Eye (tissue), 1 donor: Measurements from ENCODE around the gene COL25A1.
"Not testable (repeated sequence)": the region's sequence is repeated elsewhere in the genome, so short reads cannot be mapped to it uniquely, and the experiment has no call there.

Experiments
- DNase-seq: peaks from one replicate; pipeline ENCODE4 v3.0.0-alpha.2; 2015

Gene COL25A1

GRCh38 chr4:109118635-109119034 is 183.8 kb downstream of the COL25A1 start:
- no peak for DNase-seq

- DNase-seq, result no peak
These were observed 188.0 kb downstream of the COL25A1 start for GRCh38 chr4:109114501-109114900.

GRCh38 chr4:109113521-109113920 is 188.9 kb downstream of the COL25A1 start:
- no peak for DNase-seq

- DNase-seq, result no peak
These were observed 191.4 kb downstream of the COL25A1 start for GRCh38 chr4:109111031-109111430.

- not testable (repeated sequence) for DNase-seq
These were observed 194.2 kb downstream of the COL25A1 start for GRCh38 chr4:109108215-109108614.

GRCh38 chr4:109094056-109094455 is 208.4 kb downstream of the COL25A1 start:
- DNase-seq, result no peak

GRCh38 chr4:109091727-109092409 is 210.6 kb downstream of the COL25A1 start:
- no peak for DNase-seq

- DNase-seq, result no peak
These were observed 218.5 kb downstream of the COL25A1 start for GRCh38 chr4:109083911-109084310.

- DNase-seq, result no peak
These were observed 222.7 kb downstream of the COL25A1 start for GRCh38 chr4:109079731-109080130.

GRCh38 chr4:109079201-109079600 is 223.3 kb downstream of the COL25A1 start:
- DNase-seq, result no peak

GRCh38 chr4:109078724-109079123 is 223.7 kb downstream of the COL25A1 start:
- peak; percentile 62 for DNase-seq

- DNase-seq, result no peak
These were observed 225.0 kb downstream of the COL25A1 start for GRCh38 chr4:109077505-109077904.

- DNase-seq, result not testable (repeated sequence)
These were observed 225.7 kb downstream of the COL25A1 start for GRCh38 chr4:109076709-109077108.

- DNase-seq, result no peak
These were observed 226.8 kb downstream of the COL25A1 start for GRCh38 chr4:109075621-109076020.

- DNase-seq, result no peak
These were observed 229.9 kb downstream of the COL25A1 start for GRCh38 chr4:109072595-109072994.

- DNase-seq, result not testable (repeated sequence)
These were observed 231.8 kb downstream of the COL25A1 start for GRCh38 chr4:109070677-109071076.

GRCh38 chr4:109067508-109068235 is 234.8 kb downstream of the COL25A1 start:
- peak; percentile 17 for DNase-seq

- DNase-seq, result peak; percentile 43
These were observed 237.5 kb downstream of the COL25A1 start for GRCh38 chr4:109065006-109065405.

GRCh38 chr4:109053257-109053656 is 249.2 kb downstream of the COL25A1 start:
- no peak for DNase-seq

GRCh38 chr4:109052821-109053220 is 249.6 kb downstream of the COL25A1 start:
- no peak for DNase-seq

GRCh38 chr4:109051054-109051453 is 251.4 kb downstream of the COL25A1 start:
- no peak for DNase-seq

GRCh38 chr4:109049926-109050325 is 252.5 kb downstream of the COL25A1 start:
- DNase-seq, result no peak

GRCh38 chr4:109046471-109047201 is 255.8 kb downstream of the COL25A1 start:
- no peak for DNase-seq

- no peak for DNase-seq
These were observed 258.0 kb downstream of the COL25A1 start for GRCh38 chr4:109044431-109044830.
